ENCODE data around the gene CELF1.

CELF1 gene

GRCh38 chr11:47509077-47509536 is 43.8 kb downstream of the CELF1 start:
- DNase-seq, result no peak

- DNase-seq, result no peak
Observed at GRCh38 chr11:47508240-47508957, 44.5 kb downstream of the CELF1 start.

- DNase-seq, result no peak
Observed at GRCh38 chr11:47507563-47508239, 45.2 kb downstream of the CELF1 start.

GRCh38 chr11:47506795-47507562 is 46.0 kb downstream of the CELF1 start:
- no peak for DNase-seq

- DNase-seq, result no peak
Observed at GRCh38 chr11:47506373-47506772, 46.6 kb downstream of the CELF1 start.

- DNase-seq, result no peak
Observed at GRCh38 chr11:47504910-47505309, 48.0 kb downstream of the CELF1 start.

- DNase-seq, result no peak
Observed at GRCh38 chr11:47503227-47503626, 49.7 kb downstream of the CELF1 start.

GRCh38 chr11:47502767-47503166 is 50.2 kb downstream of the CELF1 start:
- no peak for DNase-seq

- DNase-seq, result no peak
Observed at GRCh38 chr11:47501101-47501500, 51.8 kb downstream of the CELF1 start.

- no peak for DNase-seq
Observed at GRCh38 chr11:47500121-47500520, 52.8 kb downstream of the CELF1 start.

GRCh38 chr11:47499614-47500013 is 53.3 kb downstream of the CELF1 start:
- peak in 3 of 14 donors; percentile 2 to 10 (median 8) for DNase-seq

- no peak for DNase-seq
Observed at GRCh38 chr11:47499161-47499560, 53.8 kb downstream of the CELF1 start.

- no peak for DNase-seq
Observed at GRCh38 chr11:47498584-47499152, 54.3 kb downstream of the CELF1 start.

GRCh38 chr11:47498149-47498548 is 54.8 kb downstream of the CELF1 start:
- DNase-seq, result no peak

- DNase-seq, result no peak
Observed at GRCh38 chr11:47496808-47497207, 56.1 kb downstream of the CELF1 start.

- no peak for DNase-seq
Observed at GRCh38 chr11:47495856-47496217, 57.1 kb downstream of the CELF1 start.

GRCh38 chr11:47495011-47495855 is 57.7 kb downstream of the CELF1 start:
- no peak for DNase-seq

- no peak for DNase-seq
Observed at GRCh38 chr11:47489395-47489755, 63.6 kb downstream of the CELF1 start.

GRCh38 chr11:47488674-47489394 is 64.1 kb downstream of the CELF1 start:
- no peak for DNase-seq

- no peak for DNase-seq
Observed at GRCh38 chr11:47488111-47488510, 64.8 kb downstream of the CELF1 start.

GRCh38 chr11:47487421-47487820 is 65.5 kb downstream of the CELF1 start:
- DNase-seq, result no peak
